ENCODE data around the gene C16orf86. TPM values are rescaled to one million over a fixed set of nuclear protein-coding genes. Genes with fewer than 3 reads are reported as not detected.
A peak's percentile ranks its signal among the peaks of the same experiment; 100 is the strongest.

The C16orf86 gene
- total and polyA plus RNA-seq, 2 donors (not counting 1 experiment from before 2014, with no cell fraction given): 0.73 to 9.2 TPM

- H3K27ac ChIP-seq (ENCODE audit: insufficient read depth, low read length): no peak overlapping the region
- peaks cover 8% of the 10 kb centered on the region for H3K4me1 ChIP-seq (ENCODE audit: control insufficient read depth, extremely low read depth, insufficient read depth, low read length)
- DNase-seq (ENCODE audit: low read depth in 2 of 2): no peak
- no peak for TF ChIP-seq EZH2 (IDR thresholded peaks at IDR 0.05; ENCODE audit: low read length, missing control alignments)
- TF ChIP-seq CTCF (conservative IDR thresholded peaks at IDR 0.05 in 1 of 2, IDR thresholded peaks at IDR 0.05 in 1 of 2; ENCODE audit: low read depth in 1 of 2, low read length in 2 of 2): no peak
- H4K20me1 ChIP-seq (ENCODE audit: control insufficient read depth, extremely low read depth, insufficient read depth, low read length): peaks cover 2% of the 10 kb centered on the region
- peaks cover 6% of the 10 kb centered on the region for H3K36me3 ChIP-seq (ENCODE audit: control insufficient read depth, insufficient read depth, low read length)
- H3K4me2 ChIP-seq (ENCODE audit: extremely low read depth, insufficient read depth, low read length): no peak overlapping the region
- H2AFZ ChIP-seq (ENCODE audit: low read length): no peak overlapping the region
- H3K9me3 ChIP-seq (ENCODE audit: control insufficient read depth, insufficient read depth, low read depth, low read length): no peaks in the 10 kb centered on the region
- H3K9ac ChIP-seq (ENCODE audit: insufficient read depth, low read length): no peak overlapping the region
- H3K79me2 ChIP-seq (ENCODE audit: control insufficient read depth, insufficient read depth, low read length): no peaks in the 10 kb centered on the region
- no peak overlapping the region for H3K4me3 ChIP-seq (replicated peaks in 1 of 4; ENCODE audit: control extremely low read depth in 1 of 4, insufficient read depth in 1 of 4, low read depth in 3 of 4, low read length in 4 of 4)
- H3K27me3 ChIP-seq (ENCODE audit: control insufficient read depth, insufficient read depth, low read length): peaks cover 7% of the 10 kb centered on the region
These were observed 8.7 kb upstream of the C16orf86 start for GRCh38 chr16:67657751-67658518.

DNA sequence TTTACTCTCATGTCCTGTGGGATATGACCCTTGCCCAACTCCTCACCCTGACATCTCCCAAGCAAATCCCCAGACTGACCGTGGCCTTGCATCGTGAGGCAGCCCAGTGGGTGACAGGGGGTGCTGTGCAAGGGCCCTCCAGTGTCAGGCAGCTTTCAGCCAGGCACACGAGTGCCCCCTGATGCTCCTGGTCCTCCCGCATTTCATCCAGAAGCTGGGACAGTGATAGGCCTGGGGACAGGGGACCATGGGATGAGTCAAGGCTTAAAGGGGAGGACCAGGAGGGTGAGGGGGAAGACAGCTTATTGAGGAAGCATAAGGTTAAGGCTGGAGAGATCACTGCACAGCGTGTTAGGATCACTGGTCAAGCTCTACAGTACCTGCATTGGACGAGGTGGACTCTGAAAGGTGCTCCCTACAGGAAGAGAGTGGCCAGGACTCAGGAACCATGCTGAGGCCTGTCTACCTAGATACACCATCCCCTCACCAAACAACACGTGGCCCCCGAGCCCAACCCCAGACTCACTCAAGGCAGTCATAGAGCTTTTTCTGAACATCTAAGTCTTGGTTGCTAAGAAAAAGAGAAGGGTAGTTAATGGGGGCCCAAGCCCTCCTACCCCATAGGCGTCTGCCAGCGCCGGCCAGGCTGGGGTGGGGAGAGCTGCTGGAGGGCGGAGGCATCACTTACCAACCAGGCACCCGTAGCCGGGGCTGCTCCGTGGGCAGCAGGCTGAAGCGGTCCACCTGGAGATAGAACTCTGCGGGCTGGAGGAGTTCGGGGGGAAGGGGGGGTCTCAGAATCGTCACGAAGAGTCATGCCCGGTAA is 7.6 kb upstream of the C16orf86 start:
- H3K9ac ChIP-seq (ENCODE audit: insufficient read depth, low read length): peak overlapping the region; percentile 88
- peak overlapping the region; percentile 92 for H2AFZ ChIP-seq (ENCODE audit: low read length)
- H3K79me2 ChIP-seq (ENCODE audit: control insufficient read depth, insufficient read depth, low read length): no peaks in the 10 kb centered on the region
- no peaks in the 10 kb centered on the region for H3K9me3 ChIP-seq (ENCODE audit: control insufficient read depth, insufficient read depth, low read depth, low read length)
- H3K36me3 ChIP-seq (ENCODE audit: control insufficient read depth, insufficient read depth, low read length): peaks cover 6% of the 10 kb centered on the region
- H3K4me1 ChIP-seq (ENCODE audit: control insufficient read depth, extremely low read depth, insufficient read depth, low read length): peaks cover 6% of the 10 kb centered on the region
- peak overlapping the region; percentile 88 to 97 (median 93) for H3K4me3 ChIP-seq (replicated peaks in 1 of 4; ENCODE audit: control extremely low read depth in 1 of 4, insufficient read depth in 1 of 4, low read depth in 3 of 4, low read length in 4 of 4)
- TF ChIP-seq CTCF (conservative IDR thresholded peaks at IDR 0.05 in 1 of 2, IDR thresholded peaks at IDR 0.05 in 1 of 2; ENCODE audit: low read depth in 1 of 2, low read length in 2 of 2) (no peak), EZH2 (IDR thresholded peaks at IDR 0.05; ENCODE audit: low read length, missing control alignments) (no peak)
- H3K4me2 ChIP-seq (ENCODE audit: extremely low read depth, insufficient read depth, low read length): peak overlapping the region; percentile 100
- no peaks in the 10 kb centered on the region for H3K27me3 ChIP-seq (ENCODE audit: control insufficient read depth, insufficient read depth, low read length)
- DNase-seq (ENCODE audit: low read depth in 2 of 2): no peak
- H3K27ac ChIP-seq (ENCODE audit: insufficient read depth, low read length): peak overlapping the region; percentile 100
- peaks cover 2% of the 10 kb centered on the region for H4K20me1 ChIP-seq (ENCODE audit: control insufficient read depth, extremely low read depth, insufficient read depth, low read length)

Measured in fibroblast of lung (primary cell).